Thyroid gland (tissue), 4 donors: ENCODE measurements around the gene CLDN19. TPM values are rescaled to one million over a fixed set of nuclear protein-coding genes. Genes with fewer than 3 reads are reported as not detected.
"Not testable (repeated sequence)": the region's sequence is repeated elsewhere in the genome, so short reads cannot be mapped to it uniquely, and the experiment has no call there.

Experiments
- DNase-seq, 2 donors: peaks; one replicate each; pipeline ENCODE4 v3.0.0-alpha.2; 2019
- H3K27ac ChIP-seq, 3 donors: fragments of 200-600 bp; sonication (generic); 1 replicate in 2 of 3; 2 replicates in 1 of 3; pipeline ENCODE4 v1.5.1; 2016 to 2019; ENCODE audit warnings: mild to moderate bottlenecking in 1 of 3, moderate library complexity in 1 of 3
- H3K27me3 ChIP-seq: fragments of 200-600 bp; sonication (generic); one replicate; pipeline ENCODE4 v1.5.1; 2019
- H3K36me3 ChIP-seq, 2 donors: fragments of 200-600 bp; sonication (generic); one replicate each; pipeline ENCODE4 v1.5.1; 2016 to 2019
- H3K4me1 ChIP-seq, 2 donors: fragments of 200-600 bp; sonication (generic); one replicate each; pipeline ENCODE4 v1.5.1; 2017 to 2019
- H3K4me3 ChIP-seq, 3 donors: fragments of 200-600 bp; sonication (generic); replicated peaks in 1 of 3; 1 replicate in 2 of 3; 2 replicates in 1 of 3; pipeline ENCODE4 v1.5.1; 2016; ENCODE audit warnings: mild to moderate bottlenecking in 1 of 3
- H3K9me3 ChIP-seq: fragments of 200-600 bp; sonication (generic); one replicate; pipeline ENCODE4 v1.5.1; 2017
- CTCF ChIP-seq, 6 experiments: fragments of 200-600 bp in 3 of 6; fragments of 450-650 bp in 3 of 6; sonication (generic) in 3 of 6; IDR thresholded peaks; one replicate each; pipeline ENCODE4 v1.5.1; 2016 to 2019; ENCODE audit warnings: antibody characterized with exemption in 6 of 6, mild to moderate bottlenecking in 2 of 6, inconsistent platforms in 1 of 6, moderate library complexity in 1 of 6
- POLR2A ChIP-seq, 2 donors: fragments of 450-650 bp; IDR thresholded peaks; one replicate each; pipeline ENCODE4 v1.6.1; 2017; ENCODE audit warnings: antibody characterized with exemption in 2 of 2, mild to moderate bottlenecking in 2 of 2, moderate library complexity in 1 of 2
- WGBS, 2 donors: methylation state at CpG; one replicate each; pipeline ENCODE4 v1.1.5; 2017; 5-methylcytosine and 5-hydroxymethylcytosine counted together
- intact Hi-C: fragments of 100-400 bp; cut with DNase I; formaldehyde crosslinking; loops from one replicate; pipeline ENCODE4 v1.15.1; 2023
- total RNA-seq, 4 donors: library from RNA; depleted of rRNA; stranded (reverse); fragments of >200 nt; gene quantifications; one replicate each; pipeline ENCODE4 v1.2.3, GENCODE V29; 2016

The CLDN19 gene
- total RNA-seq, 4 donors from 2014 or later, result not detected

- Histone ChIP-seq H3K9me3 (no peaks in the 10 kb centered on the region), H3K4me3 (no peak overlapping the region), H3K36me3 (no peaks in the 10 kb centered on the region), H3K27me3 (no peaks in the 10 kb centered on the region), H3K4me1 (no peaks in the 10 kb centered on the region), H3K27ac (no peak overlapping the region)
- intact Hi-C loops, result no loop called here
- 65 to 73% methylated on average over 4 of the region's 4 CpGs for WGBS, 2 donors
- no peak for DNase-seq
- no peak for TF ChIP-seq CTCF (IDR thresholded peaks at IDR 0.05)
Measured at GRCh38 chr1:42730988-42731387, 9.0 kb downstream of the CLDN19 start.

GRCh38 chr1:42730002-42730401 is 10.0 kb downstream of the CLDN19 start:
- no peaks in the 10 kb centered on the region for H3K9me3 ChIP-seq
- intact Hi-C loops, result no loop called here
- TF ChIP-seq CTCF (IDR thresholded peaks at IDR 0.05) (no peak), POLR2A (IDR thresholded peaks at IDR 0.05) (no peak)
- H3K36me3 ChIP-seq, result no peaks in the 10 kb centered on the region
- 84 to 85% methylated on average over 3 of the region's 3 CpGs for WGBS, 2 donors
- no peaks in the 10 kb centered on the region for H3K4me1 ChIP-seq
- no peak overlapping the region for H3K4me3 ChIP-seq
- no peak for DNase-seq
- no peaks in the 10 kb centered on the region for H3K27me3 ChIP-seq
- H3K27ac ChIP-seq, result no peak overlapping the region

GRCh38 chr1:42725820-42726219 is 14.2 kb downstream of the CLDN19 start:
- H3K4me1 ChIP-seq, H3K36me3 ChIP-seq, H3K9me3 ChIP-seq, DNase-seq, intact Hi-C loops, H3K27me3 ChIP-seq, H3K27ac ChIP-seq, H3K4me3 ChIP-seq: not testable (repeated sequence)
- 97 to 100% methylated on average over 4 of the region's 4 CpGs for WGBS, 2 donors

- Histone ChIP-seq H3K4me3 (no peak overlapping the region), H3K27me3 (no peaks in the 10 kb centered on the region), H3K4me1 (no peaks in the 10 kb centered on the region), H3K9me3 (no peaks in the 10 kb centered on the region), H3K27ac (no peak overlapping the region), H3K36me3 (no peaks in the 10 kb centered on the region)
- 82 to 89% methylated on average over 6 of the region's 6 CpGs for WGBS, 2 donors
- TF ChIP-seq POLR2A (IDR thresholded peaks at IDR 0.05) (no peak), CTCF (IDR thresholded peaks at IDR 0.05) (no peak)
- DNase-seq, result no peak
- intact Hi-C loops, result no loop called here
Measured at GRCh38 chr1:42723511-42723910, 16.5 kb downstream of the CLDN19 start.

GRCh38 chr1:42722403-42722802 is 17.6 kb downstream of the CLDN19 start:
- H3K36me3 ChIP-seq, H3K4me1 ChIP-seq, intact Hi-C loops, H3K9me3 ChIP-seq, H3K27me3 ChIP-seq, H3K27ac ChIP-seq, DNase-seq, H3K4me3 ChIP-seq: not testable (repeated sequence)
- 83 to 98% methylated on average over 2 of the region's 2 CpGs for WGBS, 2 donors

GRCh38 chr1:42721926-42722325 is 18.1 kb downstream of the CLDN19 start:
- Histone ChIP-seq H3K27ac (no peak overlapping the region), H3K27me3 (no peaks in the 10 kb centered on the region), H3K36me3 (no peaks in the 10 kb centered on the region), H3K4me3 (no peak overlapping the region), H3K9me3 (no peaks in the 10 kb centered on the region), H3K4me1 (no peaks in the 10 kb centered on the region)
- intact Hi-C loops, result no loop called here
- TF ChIP-seq CTCF (IDR thresholded peaks at IDR 0.05) (no peak), POLR2A (IDR thresholded peaks at IDR 0.05) (no peak)
- DNase-seq, result no peak
- WGBS, 2 donors, result 93 to 94% methylated on average over 3 of the region's 3 CpGs
